RWPE1 (cell line): ENCODE results near the gene PHYKPL.

ENCODE experiments used
- CTCF ChIA-PET: fragments of 350-600 bp; sonication (Branson Sonifier 250); formaldehyde crosslinking; extraction: SDS; loops from one replicate; lab custom pipeline; 2021; lab: Yijun Ruan, JAX
- POLR2A ChIA-PET: fragments of 400-600 bp; formaldehyde crosslinking; extraction: SDS; loops from one replicate; lab custom pipeline; 2020; ENCODE audit warnings: antibody characterized with exemption; ENCODE audit not compliant: low non-redundant PET; lab: Yijun Ruan, JAX
- DNase-seq: peaks from one replicate; pipeline ENCODE4 v3.0.0; 2012; ENCODE audit warnings: low spot score
- H3K27ac ChIP-seq: fragments of 450-650 bp; 2 replicates; pipeline ENCODE4 v1.5.1; 2017
- CTCF ChIP-seq: fragments of 450-650 bp; conservative IDR thresholded peaks from 2 replicates; pipeline ENCODE4 v1.5.1; 2017; ENCODE audit warnings: low read depth, mild to moderate bottlenecking

Gene PHYKPL

GRCh38 chr5:178223828-178224335, 8.7 kb downstream of the PHYKPL start:
- no peak for TF ChIP-seq CTCF
- peak overlapping the region; percentile 37 for H3K27ac ChIP-seq
- CTCF ChIA-PET: interaction anchor here (0.6 to 1.0 kb wide), 2 partner anchors 11 to 19 kb away, joined by 3 read pairs; partner anchors contain the start of gene HNRNPAB
- no peak for DNase-seq
- POLR2A ChIA-PET: interaction anchor here (0.6 kb wide), 1 partner anchor 454 kb away, joined by 3 read pairs; no protein-coding TSS in a partner anchor

- CTCF ChIA-PET: no interaction called here
- POLR2A ChIA-PET: no interaction called here
- DNase-seq: no peak
- no peak for TF ChIP-seq CTCF
- H3K27ac ChIP-seq: peak overlapping the region; percentile 37
Measured at GRCh38 chr5:178223196-178223773, 9.3 kb downstream of the PHYKPL start.

GRCh38 chr5:178222292-178222691, 10.3 kb downstream of the PHYKPL start:
- ChIA-PET POLR2A (no interaction called here), CTCF (no interaction called here)
- no peak for TF ChIP-seq CTCF
- peak overlapping the region; percentile 37 for H3K27ac ChIP-seq
- DNase-seq: no peak

GRCh38 chr5:178221853-178222252, 10.7 kb downstream of the PHYKPL start:
- H3K27ac ChIP-seq: peak overlapping the region; percentile 37
- no peak for DNase-seq
- ChIA-PET POLR2A (no interaction called here), CTCF (no interaction called here)
- no peak for TF ChIP-seq CTCF

GRCh38 chr5:178221282-178221681, 11.3 kb downstream of the PHYKPL start:
- H3K27ac ChIP-seq: peak overlapping the region; percentile 37; the same call in 1 of the 2 replicates
- no peak for DNase-seq
- TF ChIP-seq CTCF: no peak
- ChIA-PET CTCF (interaction anchor here (0.6 kb wide), 1 partner anchor 14 kb away, joined by 4 read pairs; no protein-coding TSS in a partner anchor), POLR2A (no interaction called here)

GRCh38 chr5:178218827-178219226, 13.8 kb downstream of the PHYKPL start:
- DNase-seq: no peak
- POLR2A ChIA-PET: no interaction called here
- CTCF ChIA-PET: interaction anchor here (0.6 kb wide), 1 partner anchor 55 kb away, joined by 5 read pairs; no protein-coding TSS in a partner anchor
- TF ChIP-seq CTCF: no peak
- H3K27ac ChIP-seq: no peak overlapping the region
